ENCODE results near the gene PIF1.

PIF1 gene

GRCh38 chr15:64864068-64864467 lies 38.6 kb upstream of the PIF1 start:
- H3K4me3 ChIP-seq (replicated peaks in 1 of 2; ENCODE audit: low read depth in 2 of 2, low read length in 2 of 2): no peak overlapping the region
- no peak for DNase-seq (ENCODE audit: low read depth in 2 of 2)
- TF ChIP-seq CTCF (IDR thresholded peaks at IDR 0.05; ENCODE audit: low read depth, low read length): no peak

DNA sequence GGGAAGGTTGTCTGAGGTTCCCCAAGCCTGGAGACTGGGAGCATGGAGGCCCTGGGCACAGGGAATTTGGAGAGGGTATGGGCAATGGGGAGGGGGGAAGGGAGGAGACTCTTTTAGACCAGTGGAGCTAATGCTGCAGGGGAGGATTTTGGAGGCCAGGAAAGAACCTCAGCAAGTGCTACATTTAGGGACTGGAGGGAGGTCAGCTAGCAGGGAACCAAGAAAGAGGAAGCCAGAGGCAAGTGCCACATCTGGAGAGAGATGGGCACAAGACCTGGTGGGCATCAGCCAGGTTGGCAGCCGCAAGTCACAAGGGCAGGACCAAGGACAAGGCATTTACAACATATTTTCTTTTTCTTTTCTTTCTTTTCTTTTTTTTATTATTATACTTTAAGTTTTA lies 37.0 kb upstream of the PIF1 start:
- no peak overlapping the region for H3K4me3 ChIP-seq (replicated peaks in 1 of 2; ENCODE audit: low read depth in 2 of 2, low read length in 2 of 2)
- DNase-seq (ENCODE audit: low read depth in 2 of 2): no peak
- no peak for TF ChIP-seq CTCF (IDR thresholded peaks at IDR 0.05; ENCODE audit: low read depth, low read length)

- TF ChIP-seq CTCF (IDR thresholded peaks at IDR 0.05; ENCODE audit: low read depth, low read length): no peak
- no peak overlapping the region for H3K4me3 ChIP-seq (replicated peaks in 1 of 2; ENCODE audit: low read depth in 2 of 2, low read length in 2 of 2)
- DNase-seq (ENCODE audit: low read depth in 2 of 2): no peak
Measured at GRCh38 chr15:64861960-64862359, 36.5 kb upstream of the PIF1 start.

- no peak for TF ChIP-seq CTCF (IDR thresholded peaks at IDR 0.05; ENCODE audit: low read depth, low read length)
- H3K4me3 ChIP-seq (replicated peaks in 1 of 2; ENCODE audit: low read depth in 2 of 2, low read length in 2 of 2): no peak overlapping the region
- DNase-seq (ENCODE audit: low read depth in 2 of 2): no peak
Measured at GRCh38 chr15:64861331-64861730, 35.9 kb upstream of the PIF1 start.

GRCh38 chr15:64859226-64859625 lies 33.8 kb upstream of the PIF1 start:
- no peak for DNase-seq (ENCODE audit: low read depth in 2 of 2)
- H3K4me3 ChIP-seq (replicated peaks in 1 of 2; ENCODE audit: low read depth in 2 of 2, low read length in 2 of 2): no peak overlapping the region
- TF ChIP-seq CTCF (IDR thresholded peaks at IDR 0.05; ENCODE audit: low read depth, low read length): no peak

- no peak overlapping the region for H3K4me3 ChIP-seq (replicated peaks in 1 of 2; ENCODE audit: low read depth in 2 of 2, low read length in 2 of 2)
- no peak for TF ChIP-seq CTCF (IDR thresholded peaks at IDR 0.05; ENCODE audit: low read depth, low read length)
- DNase-seq (ENCODE audit: low read depth in 2 of 2): no peak
Measured at GRCh38 chr15:64858021-64858575, 32.7 kb upstream of the PIF1 start.

GRCh38 chr15:64857421-64857820 lies 32.0 kb upstream of the PIF1 start:
- no peak for TF ChIP-seq CTCF (IDR thresholded peaks at IDR 0.05; ENCODE audit: low read depth, low read length)
- H3K4me3 ChIP-seq (replicated peaks in 1 of 2; ENCODE audit: low read depth in 2 of 2, low read length in 2 of 2): no peak overlapping the region
- peak; percentile 83 to 85 for DNase-seq (ENCODE audit: low read depth in 2 of 2)
